Measurements from ENCODE around the gene SDHB. TPM values are rescaled to one million over a fixed set of nuclear protein-coding genes. Genes with fewer than 3 reads are reported as not detected.

SDHB gene
- total and polyA plus RNA-seq, 9 of the 15 experiments (the other 6 are each of a cell fraction or from before 2014, with no cell fraction given), result 207 to 554 (median 365) TPM

DNA sequence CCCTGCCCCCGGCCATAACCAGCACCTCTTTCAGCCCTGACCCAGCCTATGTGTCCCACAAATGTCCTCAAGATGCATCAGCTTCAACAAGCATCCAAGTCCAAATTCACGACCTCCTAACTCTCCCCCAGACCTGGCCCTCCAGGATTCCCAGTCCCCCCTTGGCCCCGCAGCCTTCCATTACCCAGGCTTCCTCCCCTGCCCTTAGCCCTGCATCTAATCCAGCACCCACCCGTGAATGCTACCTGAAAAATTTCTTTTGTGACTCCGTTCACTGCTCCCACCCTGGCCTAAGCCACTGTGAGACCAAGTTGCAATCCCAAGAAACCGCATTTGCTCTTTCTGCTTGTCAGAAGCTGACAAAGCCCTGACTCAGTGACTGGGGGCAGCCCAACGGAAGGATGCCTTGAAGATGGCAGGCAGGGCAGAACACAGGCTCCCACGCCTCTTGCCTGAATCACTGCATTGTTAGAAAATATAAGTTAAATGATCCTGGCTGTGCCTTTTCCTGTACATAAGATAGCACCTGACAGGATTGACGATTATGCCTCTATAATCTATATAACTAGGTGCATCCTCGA lies 72.5 kb downstream of the SDHB start (continued):
- TF ChIP-seq, protein P1, sequence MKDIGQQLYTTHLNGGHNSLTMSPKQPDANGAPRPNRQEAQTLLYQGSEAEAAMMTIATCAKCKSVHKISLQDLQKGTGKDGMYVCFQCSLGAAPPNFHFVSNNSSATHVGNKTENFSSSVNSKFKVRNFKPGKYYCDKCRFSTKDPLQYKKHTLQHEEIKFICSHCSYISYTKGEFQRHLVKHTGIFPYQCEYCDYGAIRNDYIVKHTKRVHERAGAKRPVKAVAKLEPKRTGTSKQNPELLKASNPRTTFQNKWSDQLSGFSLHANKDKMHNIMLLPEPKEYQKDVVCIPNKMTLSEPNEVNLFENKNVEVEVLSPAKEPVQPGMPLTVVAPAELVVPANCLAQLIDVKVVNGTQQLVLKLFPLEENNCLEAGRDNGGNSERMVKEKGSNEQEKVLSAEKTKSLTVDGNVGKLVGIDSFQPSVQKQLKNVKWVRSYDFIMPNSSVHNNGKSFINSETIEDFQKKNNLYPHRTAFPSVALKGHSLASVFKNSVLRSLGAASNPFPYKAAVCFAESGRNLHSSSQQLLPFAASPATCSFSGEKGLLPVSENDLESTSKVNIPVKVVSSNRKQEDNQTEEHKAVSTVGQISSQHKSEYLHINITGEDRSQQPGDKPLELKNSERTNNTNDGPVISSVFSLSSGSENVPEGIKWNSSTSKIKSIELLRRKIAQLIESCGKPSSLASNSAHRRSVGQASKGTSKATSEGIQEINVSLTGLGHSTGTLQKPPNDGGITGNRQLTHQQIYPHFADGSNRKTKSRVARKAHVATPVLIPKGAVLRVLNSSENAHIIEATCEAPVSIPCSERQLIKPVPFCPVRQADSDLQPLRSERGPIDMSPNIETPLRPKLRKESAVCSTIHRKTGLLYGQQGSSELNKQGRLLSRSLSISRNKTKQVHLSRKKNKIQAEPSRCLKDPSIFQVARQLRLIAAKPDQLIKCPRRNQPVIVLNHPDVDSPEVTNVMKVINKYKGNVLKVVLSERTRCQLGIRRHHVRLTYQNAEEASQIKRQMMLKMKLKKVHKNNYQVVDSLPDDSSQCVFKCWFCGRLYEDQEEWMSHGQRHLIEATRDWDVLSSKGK (CRISPR knock-in tag; IDR thresholded peaks at IDR 0.05), result no peak
- TF ChIP-seq ZNF644 (tag; IDR thresholded peaks at IDR 0.05; ENCODE audit: low read depth) (no peak), MTA2 (IDR thresholded peaks at IDR 0.05; ENCODE audit: low read depth) (no peak), COPS2 (conservative IDR thresholded peaks at IDR 0.05) (no peak)
- TF ChIP-seq, protein P2, sequence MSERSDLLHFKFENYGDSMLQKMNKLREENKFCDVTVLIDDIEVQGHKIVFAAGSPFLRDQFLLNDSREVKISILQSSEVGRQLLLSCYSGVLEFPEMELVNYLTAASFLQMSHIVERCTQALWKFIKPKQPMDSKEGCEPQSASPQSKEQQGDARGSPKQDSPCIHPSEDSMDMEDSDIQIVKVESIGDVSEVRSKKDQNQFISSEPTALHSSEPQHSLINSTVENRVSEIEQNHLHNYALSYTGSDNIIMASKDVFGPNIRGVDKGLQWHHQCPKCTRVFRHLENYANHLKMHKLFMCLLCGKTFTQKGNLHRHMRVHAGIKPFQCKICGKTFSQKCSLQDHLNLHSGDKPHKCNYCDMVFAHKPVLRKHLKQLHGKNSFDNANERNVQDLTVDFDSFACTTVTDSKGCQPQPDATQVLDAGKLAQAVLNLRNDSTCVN (CRISPR knock-in tag; IDR thresholded peaks at IDR 0.05), result no peak
